ENCODE data around the gene PRRC2C. TPM values are rescaled to one million over a fixed set of nuclear protein-coding genes. Genes with fewer than 3 reads are reported as not detected.

The PRRC2C gene
- total RNA-seq, 1 experiment from 2014 or later = 267 TPM

GRCh38 chr1:171610385-171610784 lies 125.1 kb downstream of the PRRC2C start:
- no peaks in the 10 kb centered on the region for H3K9me3 ChIP-seq (ENCODE audit: control insufficient read depth, low read depth, low read length)
- no peak overlapping the region for H3K4ac ChIP-seq (ENCODE audit: low read depth, low read length)
- no peak overlapping the region for H4K5ac ChIP-seq (ENCODE audit: insufficient read length, low read depth, low read length)
- H3K4me1 Mint-ChIP-seq = no peaks in the 10 kb centered on the region
- no peak overlapping the region for H2AK5ac ChIP-seq (ENCODE audit: insufficient read length, low read length)
- no peak overlapping the region for H3K27ac Mint-ChIP-seq
- H3K79me1 ChIP-seq (ENCODE audit: insufficient read depth, low read depth, low read length, poor library complexity, severe bottlenecking) = no peaks in the 10 kb centered on the region
- no peaks in the 10 kb centered on the region for H4K20me1 ChIP-seq (ENCODE audit: control insufficient read depth, insufficient read depth, insufficient read length)
- no peak overlapping the region for H2BK15ac ChIP-seq (ENCODE audit: low read depth, low read length)
- no peak overlapping the region for H3K4me2 ChIP-seq (ENCODE audit: insufficient read depth, insufficient read length, low read length)
- H3K4me1 ChIP-seq (ENCODE audit: insufficient read depth, low read length) = no peaks in the 10 kb centered on the region
- H3K4me3 Mint-ChIP-seq = no peak overlapping the region
- no peak overlapping the region for H3K14ac ChIP-seq (ENCODE audit: insufficient read depth, low read length)
- no peak overlapping the region for H3K27ac ChIP-seq (ENCODE audit: insufficient read length, low read depth, low read length)
- H3K18ac ChIP-seq (ENCODE audit: insufficient read length, low read depth, low read length) = no peak overlapping the region
- no peak overlapping the region for H4K8ac ChIP-seq (replicated peaks; ENCODE audit: insufficient read length, low read depth, low read length)
- no peaks in the 10 kb centered on the region for H3K9me3 Mint-ChIP-seq
- no peaks in the 10 kb centered on the region for H3K23me2 ChIP-seq (ENCODE audit: insufficient read length, low read depth, low read length, poor library complexity, severe bottlenecking)
- no peak overlapping the region for H3T11ph ChIP-seq (ENCODE audit: low read length)
- no peak overlapping the region for H3K23ac ChIP-seq (ENCODE audit: insufficient read length, low read depth, low read length)
- H2BK120ac ChIP-seq (ENCODE audit: low read depth, low read length, poor library complexity, severe bottlenecking) = no peak overlapping the region
- H2BK5ac ChIP-seq (ENCODE audit: insufficient read length, low read length) = no peak overlapping the region
- H3K27me3 Mint-ChIP-seq (ENCODE audit: low read depth) = no peaks in the 10 kb centered on the region
- no peak overlapping the region for H4K91ac ChIP-seq (ENCODE audit: insufficient read length, low read depth, low read length)
- H3K56ac ChIP-seq (ENCODE audit: insufficient read length, low read depth, low read length) = no peak overlapping the region
- H2BK12ac ChIP-seq (ENCODE audit: insufficient read length, low read depth, low read length) = no peak overlapping the region
- no peaks in the 10 kb centered on the region for H3K27me3 ChIP-seq (ENCODE audit: insufficient read depth, low read length)
- H3K36me3 Mint-ChIP-seq (ENCODE audit: insufficient read depth in 1 of 3, low read depth in 3 of 3) = no peaks in the 10 kb centered on the region
- H2BK20ac ChIP-seq (ENCODE audit: low read depth, low read length, poor library complexity, severe bottlenecking) = no peak overlapping the region
- no peaks in the 10 kb centered on the region for H3K79me2 ChIP-seq (ENCODE audit: insufficient read depth, low read length)
- no peak overlapping the region for H3K9ac ChIP-seq (ENCODE audit: extremely low read depth, insufficient read length, low read length)
- no peak for TF ChIP-seq CTCF (conservative IDR thresholded peaks at IDR 0.05)
- no peak overlapping the region for H2AFZ ChIP-seq (ENCODE audit: low read length)
- DNase-seq = no peak
- WGBS (ENCODE audit: extremely low coverage, insufficient read length, low lambda C conversion rate) = no CpG with 5 or more reads among the region's 2 CpGs
